ENCODE results near the gene HS3ST3B1.

GRCh38 chr17:14359163-14360020 lies 58.5 kb downstream of the HS3ST3B1 start:
- no peak for TF ChIP-seq NR3C1 (CRISPR knock-in tag; conservative IDR thresholded peaks at IDR 0.05; ENCODE audit: low read depth)
- no peak for TF ChIP-seq CBFB (CRISPR knock-in tag; IDR thresholded peaks at IDR 0.05; ENCODE audit: low read depth)

All from WTC11 (cell line).